Fibroblast of villous mesenchyme (primary cell): ENCODE results near the gene TMEM229B. TPM values are rescaled to one million over a fixed set of nuclear protein-coding genes. Genes with fewer than 3 reads are reported as not detected.

Source experiments
- DNase-seq: peaks from one replicate; pipeline ENCODE4 v3.0.0-alpha.2; 2010; ENCODE audit warnings: low read depth
- H3K4me3 ChIP-seq: 2 replicates; pipeline ENCODE4 v1.5.1; 2011; ENCODE audit warnings: low read depth, mild to moderate bottlenecking, low read length
- CTCF ChIP-seq: IDR thresholded peaks from 2 replicates; pipeline ENCODE4 v1.5.1; 2012; ENCODE audit warnings: low read depth, mild to moderate bottlenecking, low read length; ENCODE audit not compliant: insufficient read depth
- total RNA-seq: library from RNA; depleted of rRNA; stranded (reverse); fragments of >200 nt; gene quantifications from 2 replicates; pipeline ENCODE4 v1.2.3, GENCODE V29; 2012

The TMEM229B gene
- total RNA-seq, 1 donor: 0.43 TPM

GRCh38 chr14:67469954-67470353 is 18.6 kb downstream of the TMEM229B start:
- no peak for TF ChIP-seq CTCF
- DNase-seq: no peak
- no peak overlapping the region for H3K4me3 ChIP-seq

- DNase-seq: no peak
- no peak overlapping the region for H3K4me3 ChIP-seq
- TF ChIP-seq CTCF: no peak
These were observed 20.2 kb downstream of the TMEM229B start for GRCh38 chr14:67468378-67468730.

- no peak for TF ChIP-seq CTCF
- DNase-seq: no peak
- no peak overlapping the region for H3K4me3 ChIP-seq
These were observed 21.4 kb downstream of the TMEM229B start for GRCh38 chr14:67467134-67467533.

GRCh38 chr14:67464879-67465278 is 23.6 kb downstream of the TMEM229B start:
- DNase-seq: no peak
- no peak for TF ChIP-seq CTCF
- no peak overlapping the region for H3K4me3 ChIP-seq

GRCh38 chr14:67464377-67464776 is 24.1 kb downstream of the TMEM229B start:
- TF ChIP-seq CTCF: no peak
- no peak for DNase-seq

GRCh38 chr14:67463900-67464299 is 24.6 kb downstream of the TMEM229B start:
- H3K4me3 ChIP-seq: no peak overlapping the region
- DNase-seq: no peak
- TF ChIP-seq CTCF: no peak

More at GRCh38 chr14:67464377-67464776, 24.1 kb downstream of the TMEM229B start:
- no peak overlapping the region for H3K4me3 ChIP-seq

- H3K4me3 ChIP-seq: no peak overlapping the region
- no peak for TF ChIP-seq CTCF
- no peak for DNase-seq
These were observed 26.5 kb downstream of the TMEM229B start for GRCh38 chr14:67461996-67462395.
